HG03565 (cell line): ENCODE measurements around the gene TDRD6.
"Not testable (repeated sequence)": the region's sequence is repeated elsewhere in the genome, so short reads cannot be mapped to it uniquely, and the experiment has no call there.

Experiments used
- ATAC-seq: cut with Tn5 transposase; IDR thresholded peaks from one replicate; pipeline ENCODE4 v1.9.1; 2021; ENCODE audit warnings: mild to moderate bottlenecking, moderate library complexity; ENCODE audit not compliant: unreplicated experiment

Gene TDRD6, protein sequence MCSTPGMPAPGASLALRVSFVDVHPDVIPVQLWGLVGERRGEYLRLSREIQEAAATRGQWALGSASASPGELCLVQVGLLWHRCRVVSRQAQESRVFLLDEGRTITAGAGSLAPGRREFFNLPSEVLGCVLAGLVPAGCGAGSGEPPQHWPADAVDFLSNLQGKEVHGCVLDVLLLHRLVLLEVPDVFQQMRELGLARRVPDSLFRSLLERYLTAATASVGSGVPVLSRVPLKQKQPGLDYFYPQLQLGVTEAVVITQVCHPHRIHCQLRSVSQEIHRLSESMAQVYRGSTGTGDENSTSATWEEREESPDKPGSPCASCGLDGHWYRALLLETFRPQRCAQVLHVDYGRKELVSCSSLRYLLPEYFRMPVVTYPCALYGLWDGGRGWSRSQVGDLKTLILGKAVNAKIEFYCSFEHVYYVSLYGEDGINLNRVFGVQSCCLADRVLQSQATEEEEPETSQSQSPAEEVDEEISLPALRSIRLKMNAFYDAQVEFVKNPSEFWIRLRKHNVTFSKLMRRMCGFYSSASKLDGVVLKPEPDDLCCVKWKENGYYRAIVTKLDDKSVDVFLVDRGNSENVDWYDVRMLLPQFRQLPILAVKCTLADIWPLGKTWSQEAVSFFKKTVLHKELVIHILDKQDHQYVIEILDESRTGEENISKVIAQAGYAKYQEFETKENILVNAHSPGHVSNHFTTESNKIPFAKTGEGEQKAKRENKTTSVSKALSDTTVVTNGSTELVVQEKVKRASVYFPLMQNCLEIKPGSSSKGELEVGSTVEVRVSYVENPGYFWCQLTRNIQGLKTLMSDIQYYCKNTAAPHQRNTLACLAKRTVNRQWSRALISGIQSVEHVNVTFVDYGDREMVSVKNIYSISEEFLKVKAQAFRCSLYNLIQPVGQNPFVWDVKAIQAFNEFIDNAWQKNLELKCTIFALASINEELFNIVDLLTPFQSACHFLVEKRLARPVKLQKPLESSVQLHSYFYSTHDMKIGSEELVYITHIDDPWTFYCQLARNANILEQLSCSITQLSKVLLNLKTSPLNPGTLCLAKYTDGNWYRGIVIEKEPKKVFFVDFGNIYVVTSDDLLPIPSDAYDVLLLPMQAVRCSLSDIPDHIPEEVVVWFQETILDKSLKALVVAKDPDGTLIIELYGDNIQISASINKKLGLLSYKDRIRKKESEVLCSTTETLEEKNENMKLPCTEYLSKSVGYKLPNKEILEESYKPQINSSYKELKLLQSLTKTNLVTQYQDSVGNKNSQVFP (N-terminal part only)

DNA sequence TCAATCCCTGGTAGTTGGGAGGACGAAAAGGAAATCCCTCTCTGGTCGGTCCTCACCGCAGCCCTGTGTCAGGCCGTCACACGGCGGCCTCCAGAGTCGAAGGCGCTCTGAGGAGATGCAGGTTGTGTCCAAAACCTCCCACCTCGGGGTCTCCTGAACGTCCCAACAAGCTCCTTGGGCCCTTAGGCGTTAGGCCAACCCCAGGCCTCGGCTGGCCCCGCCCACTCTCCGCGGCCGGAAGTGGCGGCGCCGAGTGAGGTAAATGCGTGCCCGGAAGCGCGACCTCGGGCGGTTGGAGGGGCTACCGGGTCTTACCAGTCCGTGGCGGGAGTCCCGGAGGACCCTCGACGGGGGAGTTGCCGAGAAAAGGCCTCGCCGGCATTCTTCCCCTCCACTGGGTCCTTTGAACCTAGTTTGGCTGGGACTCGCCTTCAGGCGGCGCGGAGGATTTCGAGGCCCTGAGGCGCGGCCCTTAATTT is at the start of gene TDRD6:
Gene TDRD6 (plus strand): TSS at position 267 of the 479 bp plus-strand sequence. CDS start 244 bp downstream, outside the sequence.
- no peak for ATAC-seq

DNA sequence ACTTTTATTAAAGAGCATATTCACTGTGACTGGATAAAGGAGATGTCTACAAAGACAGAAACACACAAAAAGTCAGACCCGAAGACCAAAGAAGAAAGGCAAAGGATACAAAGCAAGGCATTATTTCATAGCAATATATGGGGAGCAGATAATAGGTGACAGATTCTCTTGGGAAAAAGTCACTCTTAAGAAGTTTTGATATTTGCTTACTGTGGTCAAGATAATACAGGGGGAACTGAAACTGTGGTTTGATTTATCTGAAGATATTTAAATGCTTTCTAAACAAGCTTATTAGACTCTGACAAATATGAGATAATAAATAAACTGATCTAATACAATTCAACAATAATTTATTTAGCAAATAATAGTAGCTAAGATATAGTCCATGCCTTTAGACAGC is 49.8 kb upstream of the TDRD6 start:
- no peak for ATAC-seq

DNA sequence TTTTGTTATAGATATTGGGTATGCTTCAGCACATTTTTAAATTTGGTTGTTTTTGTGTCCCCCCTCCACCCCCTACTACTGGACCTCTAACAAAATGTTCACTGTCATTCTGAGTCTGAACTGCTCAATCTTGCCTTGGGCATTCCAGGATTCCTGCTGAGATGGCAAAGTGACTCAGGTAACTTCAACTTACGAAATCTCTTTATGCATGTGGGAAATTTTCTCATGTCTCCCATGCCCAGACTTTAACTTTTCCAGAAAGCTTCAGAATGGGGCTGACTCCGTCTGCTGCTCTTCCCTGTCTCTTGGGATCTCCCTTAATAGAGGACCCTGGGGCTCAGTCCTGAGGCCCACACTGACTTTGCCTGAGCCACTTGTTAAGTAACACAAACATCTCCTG is 49.0 kb upstream of the TDRD6 start:
- ATAC-seq = no peak

DNA sequence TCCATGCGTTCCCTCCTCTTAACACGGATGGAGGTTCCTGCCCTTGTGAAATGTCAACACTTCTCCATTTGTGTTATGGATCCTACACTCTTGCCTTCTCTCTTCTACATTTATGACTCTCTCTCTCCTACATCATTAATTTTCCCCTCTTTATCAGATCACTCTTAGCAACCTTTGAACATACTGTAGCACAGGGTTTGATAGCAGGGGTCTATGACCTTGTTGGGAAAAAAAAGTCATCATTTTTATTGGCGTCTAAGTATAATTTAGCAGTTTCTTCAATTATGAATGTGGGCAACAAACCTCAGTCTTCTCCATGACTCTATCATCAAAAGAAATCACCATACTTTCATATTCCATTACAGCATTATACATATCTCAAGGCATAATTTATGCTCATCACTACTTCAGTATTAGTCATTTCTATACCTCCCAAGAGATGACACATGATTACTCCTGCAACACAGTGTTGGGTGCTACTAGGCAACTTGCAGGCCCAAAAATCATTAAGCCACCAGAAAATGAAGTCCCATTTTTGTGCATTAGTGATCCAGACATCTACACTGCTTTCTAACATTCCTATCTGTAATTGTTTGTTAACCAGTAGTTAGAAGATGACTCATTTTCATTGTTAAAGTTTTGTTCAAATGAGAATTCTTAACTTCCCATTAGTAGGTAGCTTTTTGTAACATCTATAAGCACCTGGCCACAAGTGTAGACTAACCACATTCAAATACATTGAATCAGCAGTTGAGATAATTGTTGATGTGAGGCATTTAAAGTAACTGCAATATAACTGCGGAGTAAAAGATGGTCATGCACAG is 44.5 kb upstream of the TDRD6 start:
- no peak for ATAC-seq

DNA sequence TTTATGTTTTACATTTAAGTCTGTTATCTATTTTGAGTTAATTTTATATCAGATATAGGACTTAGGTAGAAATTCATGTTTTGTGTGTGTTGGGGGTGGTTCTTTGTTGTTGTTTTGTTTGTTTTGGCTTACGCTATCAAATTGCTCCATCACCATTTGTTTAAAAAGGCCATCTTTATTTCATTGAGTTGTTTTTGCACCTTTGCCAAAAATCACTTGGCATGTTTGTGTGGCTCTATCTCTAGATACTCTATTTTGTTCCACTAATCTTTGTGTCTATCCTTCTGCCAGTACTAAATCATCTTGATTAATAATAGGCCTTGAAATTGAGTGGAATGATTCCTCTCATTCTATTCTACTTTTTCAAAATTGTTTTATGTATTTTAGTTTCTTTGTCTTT is 42.4 kb upstream of the TDRD6 start:
- no peak for ATAC-seq

DNA sequence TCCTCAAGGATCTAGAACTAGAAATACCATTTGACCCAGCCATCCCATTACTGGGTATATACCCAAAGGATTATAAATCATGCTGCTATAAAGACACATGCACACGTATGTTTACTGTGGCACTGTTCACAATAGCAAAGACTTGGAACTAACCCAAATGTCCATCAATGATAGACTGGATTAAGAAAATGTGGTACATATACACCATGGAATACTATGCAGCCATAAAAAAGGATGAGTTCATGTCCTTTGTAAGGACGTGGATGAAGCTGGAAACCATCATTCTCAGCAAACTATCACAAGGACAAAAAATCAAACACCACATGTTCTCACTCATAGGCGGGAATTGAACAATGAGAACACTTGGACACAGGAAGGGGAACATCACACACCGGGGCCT is 39.6 kb upstream of the TDRD6 start:
- not testable (repeated sequence) for ATAC-seq

DNA sequence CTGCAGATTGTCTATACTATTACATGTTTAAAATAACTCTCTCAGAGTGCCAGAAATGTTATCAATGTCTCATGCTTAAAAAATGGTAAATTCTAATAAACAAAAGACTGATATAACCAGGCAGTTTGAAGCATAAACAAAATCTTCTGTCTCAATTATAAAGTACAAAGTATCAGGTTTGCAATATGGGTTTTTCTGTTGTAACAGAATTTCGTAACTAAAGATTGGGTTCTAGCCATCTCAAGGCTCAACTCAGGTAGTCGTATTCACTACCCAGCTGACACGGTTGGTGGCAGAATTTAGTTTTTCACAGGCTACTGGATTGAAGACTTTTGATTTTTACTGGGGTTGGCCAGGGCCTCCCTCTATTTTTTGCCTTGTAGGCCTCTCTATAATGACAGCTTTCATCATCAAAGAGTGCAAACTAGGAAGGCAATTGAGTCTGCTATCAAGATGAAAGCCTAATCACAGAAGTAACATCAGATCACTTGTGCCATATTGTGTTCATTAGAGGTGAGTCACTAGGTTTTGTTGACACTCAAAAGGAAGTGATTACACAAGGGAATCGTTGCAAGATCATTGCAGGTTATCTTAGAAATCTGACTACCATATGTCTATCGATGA is 38.7 kb upstream of the TDRD6 start:
- ATAC-seq = no peak

DNA sequence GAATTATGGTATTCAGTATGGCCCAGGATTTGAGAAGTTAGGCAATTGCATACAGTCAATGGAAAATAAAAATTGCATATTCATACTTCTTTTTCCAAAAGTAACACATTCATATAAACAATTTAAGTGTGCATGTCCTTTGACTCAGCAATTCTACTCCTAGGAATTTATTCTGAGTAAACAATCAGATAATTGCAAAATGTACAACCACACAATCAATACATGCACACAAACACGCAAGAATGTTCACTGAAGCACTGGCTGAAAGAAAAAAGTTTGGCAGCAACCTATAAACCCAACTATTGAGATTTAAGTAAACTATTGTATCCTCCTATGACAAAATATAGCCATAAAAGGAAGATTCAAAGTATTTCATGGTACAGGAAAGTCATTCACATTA is 36.7 kb upstream of the TDRD6 start:
- ATAC-seq = no peak

DNA sequence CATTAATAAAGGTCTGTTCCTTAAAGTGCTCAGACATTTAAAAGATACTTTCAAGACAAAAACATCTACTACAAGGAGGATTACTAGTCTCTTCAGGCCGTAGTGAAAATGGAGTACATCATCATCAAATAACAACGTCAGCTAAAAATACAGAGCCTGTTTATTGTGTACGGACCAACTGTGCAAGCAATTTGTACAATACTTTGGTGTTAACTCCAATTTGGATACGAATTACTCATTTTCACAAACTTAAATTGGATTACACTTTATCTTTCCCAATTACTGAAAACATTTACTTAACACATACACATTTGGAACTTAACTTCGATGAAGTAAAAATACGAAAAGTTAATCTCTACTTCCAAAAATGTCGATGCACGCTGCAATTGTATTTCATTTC is 35.9 kb upstream of the TDRD6 start:
- ATAC-seq = no peak

DNA sequence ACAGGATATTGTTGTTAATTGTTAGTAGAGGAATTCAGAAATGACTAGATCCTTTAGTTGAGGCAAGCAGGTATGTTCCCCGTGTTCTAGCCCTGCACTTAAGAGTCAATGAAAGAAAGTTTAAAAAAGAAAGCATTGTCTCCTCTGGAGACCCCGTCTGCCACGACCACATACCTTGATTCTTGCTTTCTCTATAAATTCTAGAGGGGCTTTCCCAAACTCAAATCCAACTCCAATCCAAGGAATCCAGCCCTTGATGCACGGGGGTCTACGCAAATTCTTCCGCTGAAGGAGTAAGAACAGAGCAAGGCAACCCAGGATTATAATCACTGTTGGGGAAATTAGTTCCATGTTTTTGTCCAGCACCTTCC is 35.5 kb upstream of the TDRD6 start:
- ATAC-seq = no peak

DNA sequence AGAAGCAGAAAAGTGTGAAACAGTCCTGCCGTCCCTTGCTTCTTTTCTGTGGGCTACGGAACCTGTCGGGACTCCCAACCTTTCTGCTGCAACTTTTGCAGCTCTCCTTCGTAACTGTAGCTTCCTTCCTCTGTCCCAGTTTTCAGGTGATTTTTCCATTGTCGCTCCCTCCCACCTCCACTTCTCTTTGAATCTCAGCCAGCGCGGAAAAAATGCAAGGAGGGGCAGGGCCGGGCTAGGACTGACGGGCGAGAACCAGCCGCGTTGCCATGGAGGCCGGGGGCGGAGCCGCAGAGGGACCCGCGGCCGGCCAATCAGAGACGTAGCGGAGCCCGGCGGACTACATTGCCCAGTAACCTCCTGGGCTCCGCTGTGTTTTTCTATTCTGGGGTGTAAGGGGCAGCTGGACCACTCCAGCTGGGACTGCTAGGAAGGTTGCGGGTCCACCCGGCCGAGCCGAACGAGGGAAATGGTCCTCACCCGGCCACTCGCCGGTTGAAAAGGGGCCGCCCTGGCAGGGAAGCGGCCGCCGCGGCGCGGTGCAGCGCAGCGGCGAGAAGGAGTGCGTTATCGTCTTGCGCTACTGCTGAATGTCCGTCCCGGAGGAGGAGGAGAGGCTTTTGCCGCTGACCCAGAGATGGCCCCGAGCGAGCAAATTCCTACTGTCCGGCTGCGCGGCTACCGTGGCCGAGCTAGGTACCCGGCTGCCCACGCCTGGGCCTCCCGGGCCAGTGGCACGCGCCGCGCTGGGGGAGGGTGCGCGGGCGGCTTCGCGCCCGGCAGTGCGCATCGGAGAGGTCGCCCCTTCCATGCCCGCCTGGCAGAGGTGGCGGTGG is 34.9 kb upstream of the TDRD6 start, which contains the start of the genes CYP39A1 and SLC25A27:
Gene CYP39A1 (minus strand): TSS at position 216 of the 836 bp plus-strand sequence. CDS start 236 bp downstream, outside the sequence.
Gene SLC25A27 (plus strand): TSS at position 373 of the 836 bp plus-strand sequence. CDS start 218 bp downstream, at position 591.
- ATAC-seq = peak; percentile 100

DNA sequence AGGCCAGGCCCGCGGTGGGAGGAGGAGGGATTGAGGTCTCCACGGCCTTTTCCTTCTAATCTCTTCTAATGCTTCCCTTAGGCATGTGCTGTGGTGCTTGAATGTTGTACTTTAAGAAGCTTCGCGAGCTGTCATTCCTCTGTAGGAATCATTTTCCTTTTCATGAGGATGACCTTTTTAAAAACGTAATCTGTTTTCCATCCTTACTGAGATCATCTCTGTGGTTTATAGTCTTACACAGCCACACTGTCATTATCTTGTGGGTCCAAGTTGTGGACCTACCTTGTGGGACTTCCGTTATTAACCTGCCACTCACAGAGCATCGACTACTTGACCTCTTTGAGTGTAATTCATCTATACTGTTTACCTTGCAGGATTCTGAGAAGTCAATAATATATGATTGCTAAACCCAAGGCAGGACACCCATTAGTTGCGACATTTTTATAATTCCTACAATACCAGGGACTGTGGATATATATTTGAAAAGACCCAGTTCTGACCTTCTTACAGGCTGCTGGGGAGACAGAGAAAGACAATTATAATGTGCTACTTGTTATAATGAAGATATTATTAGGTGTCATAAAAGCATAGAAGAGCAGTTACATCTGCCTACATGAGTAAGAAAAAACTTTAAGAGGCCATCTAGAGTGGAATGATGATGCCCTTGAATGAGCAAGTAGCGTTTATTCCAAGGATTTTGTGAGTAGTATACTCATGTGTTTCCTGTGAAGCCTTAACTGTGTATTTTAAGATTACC is 34.1 kb upstream of the TDRD6 start:
- ATAC-seq = no peak

DNA sequence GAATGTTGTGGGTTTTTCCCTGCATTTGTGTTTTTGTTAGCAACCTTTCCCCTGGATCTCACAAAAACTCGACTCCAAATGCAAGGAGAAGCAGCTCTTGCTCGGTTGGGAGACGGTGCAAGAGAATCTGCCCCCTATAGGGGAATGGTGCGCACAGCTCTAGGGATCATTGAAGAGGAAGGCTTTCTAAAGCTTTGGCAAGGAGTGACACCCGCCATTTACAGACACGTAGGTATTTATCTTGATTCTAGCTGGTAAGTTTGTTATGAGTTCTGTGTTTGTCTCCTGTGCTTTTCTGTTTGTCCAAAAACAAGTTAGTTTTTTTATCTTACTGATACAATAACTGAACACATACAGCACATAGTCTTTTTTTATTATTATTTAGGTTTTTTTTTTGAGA is 31.9 kb upstream of the TDRD6 start:
- no peak for ATAC-seq

DNA sequence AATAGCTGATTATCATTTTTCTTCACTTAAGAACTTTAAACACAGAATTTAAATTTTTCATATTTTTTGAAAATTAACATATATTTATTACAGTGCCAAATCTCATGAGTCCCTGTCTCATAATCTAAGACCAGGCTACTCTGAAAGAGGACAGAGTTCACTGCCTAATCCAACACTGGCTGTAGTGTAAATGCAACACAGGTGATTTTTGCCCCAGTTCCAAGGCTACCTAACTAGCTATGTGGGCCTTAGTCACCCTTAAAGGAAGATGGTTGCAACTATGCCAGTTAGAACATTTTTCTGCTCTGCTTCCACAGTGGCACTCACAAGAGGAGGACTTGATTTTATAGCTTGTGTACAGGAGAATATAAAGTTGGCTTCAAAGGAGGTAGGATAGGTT is 30.0 kb upstream of the TDRD6 start:
- no peak for ATAC-seq

DNA sequence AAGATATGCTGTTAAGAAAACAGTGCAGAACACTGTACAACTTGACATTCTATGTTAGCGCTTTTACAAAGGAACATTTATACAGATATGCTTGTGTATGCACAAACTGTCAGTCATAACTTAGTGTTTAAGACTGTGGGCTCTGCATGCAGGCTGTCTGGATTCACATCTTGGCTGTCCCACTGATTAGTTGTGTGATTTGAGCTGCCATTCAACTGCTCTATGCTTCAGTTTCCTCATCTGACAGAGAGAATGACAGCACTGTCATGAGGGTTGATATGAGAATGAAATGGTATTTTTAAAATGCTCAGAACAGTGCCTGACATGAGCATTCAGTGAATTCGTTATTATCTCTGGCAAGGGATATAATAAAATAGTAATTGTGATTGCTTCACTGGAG is 26.2 kb upstream of the TDRD6 start:
- no peak for ATAC-seq

DNA sequence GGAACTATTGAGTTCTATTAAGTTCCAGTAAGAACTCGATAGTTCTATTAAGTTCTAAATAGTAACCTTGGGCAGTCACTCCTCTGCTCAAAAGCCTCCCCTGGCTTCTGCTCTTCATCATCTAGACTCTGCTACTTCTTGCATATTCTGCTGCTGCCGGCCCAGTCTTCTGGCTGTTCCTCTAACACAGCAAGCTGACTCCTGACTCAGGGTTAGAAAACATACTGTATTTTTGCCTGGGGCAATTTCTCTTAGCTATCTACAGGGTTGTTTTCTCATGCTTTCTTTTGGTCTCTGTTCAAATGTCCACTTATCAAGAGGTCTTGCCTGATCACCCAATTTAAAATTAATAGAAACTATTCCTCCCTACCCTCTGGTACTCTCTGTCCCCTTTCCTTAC is 20.3 kb upstream of the TDRD6 start:
- ATAC-seq = no peak

DNA sequence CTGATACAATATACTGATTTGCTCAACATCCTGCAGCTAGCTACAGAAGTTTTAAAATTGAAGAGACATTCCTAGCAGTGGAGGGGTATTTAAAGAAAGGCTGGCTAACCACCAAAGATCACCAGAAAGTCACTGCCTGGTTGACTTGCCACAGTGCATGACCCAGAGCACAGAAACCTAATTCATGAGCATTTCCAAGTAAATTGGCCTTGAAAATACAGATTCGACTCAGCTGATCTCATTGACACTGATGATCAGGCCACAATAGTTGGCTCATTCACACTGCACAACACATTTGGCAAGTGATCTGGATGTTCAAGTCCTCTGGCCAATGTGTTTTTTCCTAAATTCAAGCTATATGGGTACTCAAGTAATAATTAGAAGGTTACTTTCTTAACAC is 13.3 kb upstream of the TDRD6 start:
- ATAC-seq = no peak
